Hepatocyte (in vitro differentiated cells): ENCODE data around the gene GUCY2C. TPM values are rescaled to one million over a fixed set of nuclear protein-coding genes. Genes with fewer than 3 reads are reported as not detected.

Experiments used
- DNase-seq: peaks from one replicate; pipeline ENCODE4 v3.0.0-alpha.2; 2016; ENCODE audit warnings: low spot score
- H2AFZ ChIP-seq: fragments of 200-600 bp; sonication (generic); 2 replicates; pipeline ENCODE4 v1.6.0; 2016; ENCODE audit warnings: antibody characterized with exemption, mild to moderate bottlenecking
- H3K27ac ChIP-seq: fragments of 200-600 bp; sonication (generic); 2 replicates; pipeline ENCODE4 v1.5.1; 2016; ENCODE audit warnings: mild to moderate bottlenecking
- H3K27me3 ChIP-seq: fragments of 200-600 bp; sonication (generic); 2 replicates; pipeline ENCODE4 v1.6.1; 2016
- H3K36me3 ChIP-seq: fragments of 200-600 bp; sonication (generic); replicated peaks from 2 replicates; pipeline ENCODE4 v1.5.1; 2016; ENCODE audit warnings: low read depth; ENCODE audit not compliant: insufficient read depth
- H3K4me1 ChIP-seq: fragments of 200-600 bp; sonication (generic); 2 replicates; pipeline ENCODE4 v1.5.1; 2016; ENCODE audit warnings: mild to moderate bottlenecking, moderate library complexity; ENCODE audit not compliant: insufficient read depth
- H3K4me2 ChIP-seq: fragments of 200-600 bp; sonication (generic); 2 replicates; pipeline ENCODE4 v1.6.0; 2016
- H3K4me3 ChIP-seq: fragments of 200-600 bp; sonication (generic); 2 replicates; pipeline ENCODE4 v1.5.1; 2016; ENCODE audit warnings: mild to moderate bottlenecking
- H3K79me2 ChIP-seq: fragments of 200-600 bp; sonication (generic); 2 replicates; pipeline ENCODE4 v1.6.0; 2017; ENCODE audit warnings: mild to moderate bottlenecking
- H3K9me2 ChIP-seq: fragments of 200-600 bp; sonication (generic); replicated peaks from 2 replicates; pipeline ENCODE4 v1.6.0; 2017; ENCODE audit warnings: mild to moderate bottlenecking; ENCODE audit not compliant: insufficient read depth
- H3K9me3 ChIP-seq: fragments of 200-600 bp; sonication (generic); 2 replicates; pipeline ENCODE4 v1.5.1; 2016; ENCODE audit warnings: low read depth, mild to moderate bottlenecking
- H4K20me1 ChIP-seq: fragments of 200-600 bp; sonication (generic); 2 replicates; pipeline ENCODE4 v1.6.0; 2016; ENCODE audit warnings: mild to moderate bottlenecking; ENCODE audit not compliant: insufficient read depth, poor library complexity, severe bottlenecking
- EZH2 ChIP-seq: fragments of 200-600 bp; sonication (generic); IDR thresholded peaks from 2 replicates; pipeline ENCODE4 v1.6.1; 2016; ENCODE audit warnings: antibody characterized with exemption, mild to moderate bottlenecking, borderline replicate concordance
- EZH2phosphoT487 ChIP-seq: fragments of 200-600 bp; sonication (generic); IDR thresholded peaks from one replicate; pipeline ENCODE4 v1.6.1; 2018; ENCODE audit warnings: antibody characterized with exemption, mild to moderate bottlenecking, low read depth, moderate library complexity; ENCODE audit not compliant: unreplicated experiment, severe bottlenecking
- WGBS: methylation state at CpG from one replicate; pipeline ENCODE4 v1.1.6; 2016; ENCODE audit warnings: low lambda C conversion rate; ENCODE audit errors: missing lambda C conversion rate; 5-methylcytosine and 5-hydroxymethylcytosine counted together
- polyA plus RNA-seq: library from polyadenylated mRNA; unstranded; fragments of >200 nt; fragmentation: Nextera tagmentation; extraction: Ambion mirVana; gene quantifications from 2 replicates; pipeline ENCODE4 v1.2.1, GENCODE V29; 2016
- total RNA-seq: library from RNA; depleted of rRNA; stranded (reverse); fragments of >200 nt; gene quantifications from 2 replicates; pipeline ENCODE4 v1.2.3, GENCODE V29; 2014
- TF ChIP-seq, protein P1 (sequence below): fragments of 200-600 bp; sonication (generic); IDR thresholded peaks from 2 replicates; pipeline ENCODE4 v1.5.1; 2016; ENCODE audit warnings: antibody characterized with exemption, mild to moderate bottlenecking; ENCODE audit not compliant: poor library complexity

GUCY2C gene
- total and polyA plus RNA-seq, 2 experiments from 2014 or later = 26.5 to 47.6 TPM

DNA sequence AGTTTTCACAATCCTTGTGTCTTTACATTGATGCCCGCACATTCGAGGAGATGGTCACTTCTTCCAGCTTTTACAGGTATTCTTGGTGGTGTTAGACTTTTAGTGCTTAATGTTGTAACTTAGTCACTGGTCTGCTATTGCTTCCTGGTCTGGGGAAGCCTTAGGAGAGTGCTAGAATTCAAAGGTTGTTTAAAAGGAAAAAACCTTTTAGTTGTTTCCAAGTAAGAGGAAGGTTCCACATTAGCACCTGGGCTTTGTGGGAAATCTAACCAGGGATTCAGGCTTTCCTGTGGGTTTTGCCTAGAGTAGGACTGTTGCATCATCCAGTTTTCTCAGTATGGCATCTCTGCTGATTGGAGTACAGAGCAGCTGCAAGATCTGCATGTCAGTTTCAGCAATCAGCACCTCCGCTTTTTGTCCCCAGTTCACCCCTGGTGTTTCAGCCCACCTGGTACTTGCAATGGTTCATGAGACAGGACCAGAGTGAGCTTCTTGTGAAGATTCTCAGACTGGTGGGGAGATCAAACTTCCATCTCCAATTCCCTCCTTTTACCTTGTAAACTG is 84.7 kb downstream of the GUCY2C start:
- H3K27ac ChIP-seq = no peak overlapping the region

DNA sequence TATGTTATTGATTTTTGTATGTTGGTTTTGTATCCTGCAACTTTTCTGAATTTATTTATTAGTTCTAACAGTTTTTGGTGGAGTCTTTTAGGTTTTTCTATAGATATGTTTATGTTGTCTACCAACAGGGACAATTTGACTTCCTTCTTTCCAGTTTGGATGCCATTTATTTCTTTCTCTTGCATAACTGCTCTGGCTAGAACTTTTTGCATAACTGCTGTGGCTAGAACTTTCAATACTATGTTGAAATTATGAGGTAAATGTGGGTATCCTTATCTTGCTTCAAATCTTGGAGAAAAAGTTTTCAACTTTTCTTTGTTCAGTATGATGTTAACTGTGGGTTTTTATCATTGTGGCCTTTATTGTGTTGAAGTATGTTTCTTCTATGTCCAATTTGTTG is 88.8 kb downstream of the GUCY2C start:
- Histone ChIP-seq H4K20me1 (no peaks in the 10 kb centered on the region), H3K4me3 (no peak overlapping the region), H3K4me1 (no peaks in the 10 kb centered on the region), H3K9me2 (no peaks in the 10 kb centered on the region), H3K27ac (no peak overlapping the region), H3K4me2 (no peak overlapping the region), H3K27me3 (no peaks in the 10 kb centered on the region), H3K79me2 (no peaks in the 10 kb centered on the region), H2AFZ (no peak overlapping the region), H3K36me3 (no peaks in the 10 kb centered on the region), H3K9me3 (peaks cover 20% of the 10 kb centered on the region)
- no peak for DNase-seq
- TF ChIP-seq, protein P1, sequence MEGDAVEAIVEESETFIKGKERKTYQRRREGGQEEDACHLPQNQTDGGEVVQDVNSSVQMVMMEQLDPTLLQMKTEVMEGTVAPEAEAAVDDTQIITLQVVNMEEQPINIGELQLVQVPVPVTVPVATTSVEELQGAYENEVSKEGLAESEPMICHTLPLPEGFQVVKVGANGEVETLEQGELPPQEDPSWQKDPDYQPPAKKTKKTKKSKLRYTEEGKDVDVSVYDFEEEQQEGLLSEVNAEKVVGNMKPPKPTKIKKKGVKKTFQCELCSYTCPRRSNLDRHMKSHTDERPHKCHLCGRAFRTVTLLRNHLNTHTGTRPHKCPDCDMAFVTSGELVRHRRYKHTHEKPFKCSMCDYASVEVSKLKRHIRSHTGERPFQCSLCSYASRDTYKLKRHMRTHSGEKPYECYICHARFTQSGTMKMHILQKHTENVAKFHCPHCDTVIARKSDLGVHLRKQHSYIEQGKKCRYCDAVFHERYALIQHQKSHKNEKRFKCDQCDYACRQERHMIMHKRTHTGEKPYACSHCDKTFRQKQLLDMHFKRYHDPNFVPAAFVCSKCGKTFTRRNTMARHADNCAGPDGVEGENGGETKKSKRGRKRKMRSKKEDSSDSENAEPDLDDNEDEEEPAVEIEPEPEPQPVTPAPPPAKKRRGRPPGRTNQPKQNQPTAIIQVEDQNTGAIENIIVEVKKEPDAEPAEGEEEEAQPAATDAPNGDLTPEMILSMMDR = no peak
- TF ChIP-seq EZH2 (no peak), EZH2phosphoT487 (no peak)

More for the DNA sequence above, 84.7 kb downstream of the GUCY2C start:
- H2AFZ ChIP-seq = no peak overlapping the region
- H3K9me2 ChIP-seq = no peaks in the 10 kb centered on the region
- no peak for DNase-seq
- TF ChIP-seq EZH2phosphoT487 = no peak
- TF ChIP-seq, protein P1 = no peak
- no peak for TF ChIP-seq EZH2
- 95% methylated on average over 3 of the region's 3 CpGs for WGBS
- no peaks in the 10 kb centered on the region for H4K20me1 ChIP-seq
- no peaks in the 10 kb centered on the region for H3K79me2 ChIP-seq
- H3K9me3 ChIP-seq = peaks cover 8% of the 10 kb centered on the region
- no peak overlapping the region for H3K4me2 ChIP-seq
- no peaks in the 10 kb centered on the region for H3K4me1 ChIP-seq
- no peaks in the 10 kb centered on the region for H3K27me3 ChIP-seq
- H3K36me3 ChIP-seq = no peaks in the 10 kb centered on the region
- no peak overlapping the region for H3K4me3 ChIP-seq

DNA sequence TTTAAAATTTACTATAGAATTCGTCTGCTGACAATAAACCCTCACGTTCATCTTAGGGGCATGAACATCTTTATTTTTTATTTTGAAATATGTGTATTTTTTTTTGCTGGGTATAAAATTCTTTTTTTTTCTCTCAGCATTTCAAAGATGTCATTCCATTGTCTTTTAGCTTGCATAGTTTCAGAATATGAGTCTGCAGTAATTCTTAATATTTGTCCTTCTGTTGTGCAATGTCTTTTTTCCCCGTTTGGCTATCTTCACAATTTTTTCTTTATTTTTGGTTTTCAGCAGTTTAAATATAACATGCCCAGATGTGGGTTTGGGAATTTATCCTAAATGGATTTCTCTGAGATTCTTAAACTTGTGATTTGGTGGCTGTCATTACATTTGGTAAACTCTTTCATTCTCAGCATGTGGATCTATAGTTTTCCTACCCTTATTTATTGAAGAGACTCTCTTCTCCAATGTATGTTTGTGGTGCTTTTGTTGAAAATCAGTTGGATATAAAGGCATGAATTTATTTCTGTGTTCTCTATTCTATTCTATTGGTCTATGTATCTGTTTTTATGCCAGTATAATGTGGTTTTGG is 90.9 kb downstream of the GUCY2C start:
- Histone ChIP-seq H3K4me2 (no peak overlapping the region), H3K27me3 (no peaks in the 10 kb centered on the region), H2AFZ (no peak overlapping the region), H3K4me3 (no peak overlapping the region), H3K27ac (no peak overlapping the region), H3K9me3 (peaks cover 14% of the 10 kb centered on the region), H4K20me1 (no peaks in the 10 kb centered on the region), H3K9me2 (no peaks in the 10 kb centered on the region), H3K4me1 (no peaks in the 10 kb centered on the region), H3K36me3 (no peaks in the 10 kb centered on the region), H3K79me2 (no peaks in the 10 kb centered on the region)
- no peak for DNase-seq
- TF ChIP-seq EZH2 (no peak), EZH2phosphoT487 (no peak)
- TF ChIP-seq, protein P1 = no peak
- WGBS = 81% methylated on average over 3 of the region's 3 CpGs
